ENCODE measurements around the gene RAMP1.
"Not testable (repeated sequence)": the region's sequence is repeated elsewhere in the genome, so short reads cannot be mapped to it uniquely, and the experiment has no call there.

The RAMP1 gene

DNA sequence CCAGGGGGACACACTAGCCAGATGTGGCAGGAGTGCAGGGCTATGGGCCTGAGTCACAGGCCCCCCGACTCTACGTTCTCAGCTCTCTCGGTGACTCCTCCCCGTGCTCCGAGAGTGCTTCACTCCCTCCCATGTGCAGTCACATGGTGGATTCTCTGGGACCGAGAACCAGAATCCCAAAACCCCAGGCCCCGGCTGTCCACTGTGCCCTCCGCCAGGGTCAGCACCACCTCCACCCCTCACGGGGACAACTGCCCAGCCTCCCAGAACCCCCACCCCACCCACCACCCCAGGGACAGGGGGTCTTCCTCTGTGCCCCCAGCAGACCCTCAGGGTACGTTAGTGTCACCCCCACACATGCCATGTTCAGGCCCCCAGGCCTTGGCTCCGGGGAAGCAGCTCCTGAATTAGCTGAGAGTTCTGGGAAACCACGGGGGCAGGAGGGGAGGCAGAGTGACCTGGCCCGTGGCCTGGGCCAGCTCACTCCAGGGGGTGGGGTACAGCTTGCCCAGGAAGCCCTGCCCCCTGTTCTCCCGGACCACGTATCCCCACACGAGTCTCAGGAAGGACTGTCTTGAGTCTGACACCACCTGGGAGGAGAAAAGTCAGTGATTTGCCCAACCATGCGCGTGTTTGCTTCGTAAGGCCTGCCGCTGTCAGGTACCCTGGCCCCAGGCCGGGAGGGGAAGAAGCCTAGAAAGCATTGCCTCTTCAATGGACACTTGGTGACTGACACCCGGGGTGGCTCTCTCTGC lies 4.4 kb downstream of the RAMP1 start:
- DNase-seq, result no peak

DNA sequence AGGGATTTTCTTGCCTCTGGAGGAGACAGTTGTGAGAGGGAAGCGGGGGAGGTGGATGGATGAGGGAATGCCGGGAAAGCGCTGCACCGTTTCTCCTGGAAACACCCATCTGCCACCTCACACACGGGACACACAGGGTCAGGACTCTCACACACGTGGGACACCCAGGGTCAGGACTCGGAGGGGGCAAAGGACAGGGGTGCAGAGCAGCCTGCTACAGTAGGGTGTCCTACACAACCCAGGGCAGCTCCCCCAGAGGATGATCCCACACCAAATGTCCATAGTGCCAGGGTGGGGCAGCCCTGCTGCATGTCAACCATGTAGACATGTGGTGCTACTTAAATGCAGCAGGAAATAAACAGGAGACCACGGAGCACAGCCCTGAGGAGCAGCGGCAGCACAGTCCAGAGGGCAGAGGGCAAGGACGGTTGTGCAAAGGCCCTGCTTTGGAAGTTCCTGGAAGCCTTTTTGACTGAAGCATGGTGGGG lies 5.1 kb downstream of the RAMP1 start:
- no peak for DNase-seq

GRCh38 chr2:237864940-237865622 lies 5.7 kb downstream of the RAMP1 start:
- no peak for DNase-seq

- no peak for DNase-seq
Observed at GRCh38 chr2:237865623-237866041, 6.2 kb downstream of the RAMP1 start.

DNA sequence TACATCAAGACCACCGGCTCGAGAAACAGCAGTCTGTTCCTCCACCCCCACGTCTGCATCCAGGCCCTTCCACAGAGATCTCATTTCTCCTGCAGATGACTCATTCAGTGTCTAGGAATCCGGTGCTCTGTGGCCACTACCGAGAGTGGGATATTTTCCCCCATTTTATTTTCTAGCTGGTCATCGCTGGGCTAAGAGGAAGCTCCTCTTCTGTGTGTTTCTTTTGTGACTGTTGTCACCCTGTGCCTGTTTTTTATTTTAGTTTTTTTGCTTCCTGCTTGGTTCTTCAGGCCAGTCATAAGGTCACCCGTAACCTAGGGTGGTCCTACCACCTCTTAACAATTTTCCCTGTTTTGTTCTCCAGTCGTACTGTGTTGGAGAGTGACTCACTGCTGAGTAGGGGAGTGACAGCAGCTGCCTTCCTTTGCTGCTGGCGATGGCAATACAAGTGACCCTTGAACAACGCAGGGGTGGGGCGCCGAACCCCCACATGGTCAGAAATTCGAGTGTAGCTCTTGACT lies 6.7 kb downstream of the RAMP1 start:
- DNase-seq, result no peak

DNA sequence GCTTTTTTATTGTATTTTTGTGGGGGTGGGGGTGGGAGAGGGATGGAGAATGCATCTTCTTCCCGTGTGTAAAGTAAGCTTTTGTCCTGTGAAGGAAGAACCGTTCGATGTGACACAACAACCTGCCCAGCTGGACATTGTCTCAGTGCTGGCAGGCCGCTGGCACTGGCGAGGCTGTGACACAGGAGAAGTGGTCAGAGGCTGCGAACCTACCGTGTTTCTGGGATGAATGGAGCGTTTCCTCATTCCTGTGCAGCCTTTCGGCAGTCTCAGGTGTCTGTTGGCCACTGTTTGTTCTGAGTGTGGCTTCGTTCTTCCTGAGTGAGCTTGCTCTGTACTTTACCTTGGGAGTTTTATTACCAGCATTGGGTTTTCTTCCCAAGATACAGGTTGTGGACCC lies 8.0 kb downstream of the RAMP1 start:
- no peak for DNase-seq

DNA sequence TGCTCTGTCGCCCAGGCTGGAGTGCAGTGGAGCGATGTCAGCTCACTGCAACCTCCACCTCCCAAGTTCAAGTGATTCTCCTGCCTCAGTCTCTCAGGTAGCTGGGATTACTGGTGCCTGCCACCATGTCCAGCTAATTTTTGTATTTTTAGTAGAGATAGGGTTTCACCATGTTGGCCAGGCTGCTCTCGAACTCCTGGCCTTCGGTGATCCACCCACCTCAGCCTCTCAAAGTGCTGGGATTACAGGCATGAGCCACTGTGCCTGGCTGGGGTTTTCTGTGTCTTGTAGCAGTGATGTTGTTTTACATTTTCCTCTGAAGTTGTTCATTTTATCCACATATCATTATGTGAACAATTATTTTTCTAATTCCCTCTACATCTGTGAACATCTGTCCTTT lies 8.7 kb downstream of the RAMP1 start:
- DNase-seq, result not testable (repeated sequence)

- no peak for DNase-seq
Observed at GRCh38 chr2:237868631-237869342, 9.4 kb downstream of the RAMP1 start.

GRCh38 chr2:237869343-237870102 lies 10.1 kb downstream of the RAMP1 start:
- DNase-seq, result no peak

DNA sequence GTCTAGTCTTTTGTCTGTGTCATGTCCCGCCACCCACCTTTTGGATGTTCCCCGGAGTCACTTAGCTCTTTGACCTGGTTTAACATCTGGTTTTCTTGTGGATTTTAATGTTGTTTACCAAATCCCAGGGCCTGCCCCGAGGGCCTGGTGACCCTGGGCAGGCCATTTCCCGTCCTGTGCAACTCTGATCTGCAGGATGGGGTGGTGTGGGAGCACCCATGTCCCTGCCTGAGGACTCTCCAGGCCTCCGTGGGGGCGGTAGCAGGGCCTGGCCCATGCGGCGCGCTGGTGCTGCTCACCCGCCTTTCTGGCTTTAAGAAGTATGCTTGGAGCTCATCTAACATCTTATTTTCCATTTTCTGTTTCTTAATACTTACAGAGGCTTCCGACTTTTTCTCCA lies 10.7 kb downstream of the RAMP1 start:
- no peak for DNase-seq

- DNase-seq, result no peak
Observed at GRCh38 chr2:237870754-237871651, 11.6 kb downstream of the RAMP1 start.

- DNase-seq, result no peak
Observed at GRCh38 chr2:237872178-237872887, 12.9 kb downstream of the RAMP1 start.

DNA sequence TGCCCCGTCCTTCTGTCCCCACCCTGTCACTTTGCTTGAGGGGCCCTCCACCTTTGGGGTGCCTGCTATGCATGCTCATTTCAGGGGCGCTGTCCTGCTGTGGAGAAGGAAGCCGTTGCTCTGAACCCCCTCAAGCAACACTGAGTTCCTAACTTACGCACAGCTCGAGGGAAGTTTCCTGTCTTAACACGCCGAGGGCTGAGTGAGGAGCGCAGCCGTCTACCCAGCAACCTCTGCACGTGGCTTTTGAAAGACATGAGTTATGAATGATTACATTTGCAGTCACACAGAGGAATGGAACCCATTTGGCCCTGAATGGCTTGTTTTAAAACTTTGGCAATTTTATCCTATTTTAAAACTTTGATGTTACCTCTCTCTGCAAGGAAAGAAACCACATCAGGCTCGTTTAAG lies 14.0 kb downstream of the RAMP1 start:
- no peak for DNase-seq

GRCh38 chr2:237873897-237874551 lies 14.6 kb downstream of the RAMP1 start:
- DNase-seq, result no peak

- DNase-seq, result no peak
Observed at GRCh38 chr2:237874585-237875161, 15.2 kb downstream of the RAMP1 start.

GRCh38 chr2:237875256-237876060 lies 16.0 kb downstream of the RAMP1 start:
- no peak for DNase-seq

- DNase-seq, result no peak
Observed at GRCh38 chr2:237876061-237876526, 16.7 kb downstream of the RAMP1 start.

DNA sequence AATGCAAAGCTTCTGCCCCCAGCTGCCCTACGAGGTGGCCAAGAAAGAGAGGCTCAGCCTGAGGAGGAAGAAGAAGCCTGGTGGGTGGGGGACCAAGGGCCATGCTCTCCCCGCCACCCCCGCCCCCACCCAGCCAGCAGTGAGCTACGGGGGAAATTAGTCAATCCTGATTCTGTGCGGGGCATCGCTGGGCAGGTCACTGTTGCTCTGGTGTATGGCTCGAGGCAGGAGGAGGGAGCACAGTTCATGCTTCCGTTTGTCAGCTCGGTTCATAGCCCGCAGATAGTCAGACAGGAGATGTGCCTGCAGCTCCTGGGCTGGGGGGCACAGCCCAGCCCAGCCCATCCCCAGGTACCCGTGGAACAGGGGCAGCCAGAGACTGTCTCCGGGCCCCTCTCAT lies 17.1 kb downstream of the RAMP1 start:
- no peak for DNase-seq

GRCh38 chr2:237876951-237877491 lies 17.6 kb downstream of the RAMP1 start:
- DNase-seq, result no peak

Measured in DMS153 (cell line).